Measurements from ENCODE around the gene EIF4B.
"Not testable (repeated sequence)": the region's sequence is repeated elsewhere in the genome, so short reads cannot be mapped to it uniquely, and the experiment has no call there.

The EIF4B gene

DNA sequence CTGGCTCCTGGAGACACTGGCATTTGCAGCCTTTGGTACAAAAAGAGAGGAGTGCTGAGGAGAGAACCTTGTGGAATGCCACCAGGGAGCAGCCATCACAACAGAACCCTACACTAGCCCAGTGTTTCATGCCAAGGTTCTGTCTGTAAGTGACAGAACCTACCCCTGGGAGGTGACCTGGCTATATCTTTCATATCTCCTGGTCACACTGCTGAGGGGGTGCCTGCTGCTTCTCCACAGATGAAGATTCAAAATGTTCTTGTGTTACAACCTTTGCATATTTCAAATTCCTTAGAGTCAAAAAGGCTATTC is 12.7 kb upstream of the EIF4B start:
- no peak for DNase-seq (ENCODE audit: low read depth, low spot score)

DNA sequence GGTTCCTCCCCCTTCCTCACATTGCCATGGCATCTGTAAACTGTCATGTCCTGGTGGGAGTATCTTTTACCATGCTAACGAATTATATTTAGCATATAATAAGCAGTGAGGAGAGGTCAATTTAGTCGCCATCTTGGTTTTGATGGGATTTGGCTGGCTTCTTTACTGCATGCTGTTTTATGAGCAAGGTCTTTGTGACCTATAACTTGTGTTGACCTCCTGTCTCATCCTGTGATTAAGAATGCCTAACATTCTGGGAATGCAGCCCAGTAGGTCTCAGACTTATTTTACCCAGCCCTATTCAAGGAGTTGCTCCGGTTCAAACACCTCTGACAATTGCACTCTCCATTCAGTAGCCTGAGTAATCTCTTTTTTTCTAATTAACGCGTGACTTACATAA is 2.1 kb upstream of the EIF4B start:
- peak; percentile 69 for DNase-seq (ENCODE audit: low read depth, low spot score)

DNA sequence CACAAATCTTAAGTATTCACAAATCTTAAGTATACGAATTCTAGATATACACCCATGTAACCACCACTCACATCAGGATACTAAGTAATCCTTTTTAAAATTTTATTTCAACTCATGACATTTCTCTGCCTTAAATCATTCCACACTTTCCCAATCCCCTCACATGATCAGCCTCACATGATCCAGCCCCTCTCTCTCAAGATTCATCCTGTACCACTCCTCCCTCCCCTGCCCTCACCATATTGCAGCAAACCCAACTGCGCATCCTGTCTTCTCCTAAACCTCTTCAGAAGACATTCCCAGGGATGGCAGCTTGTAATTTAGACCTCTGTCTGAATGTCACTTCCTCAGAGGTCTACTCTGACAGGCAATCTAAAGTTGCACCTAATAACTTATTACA is 1.7 kb upstream of the EIF4B start:
- peak; percentile 58 for DNase-seq (ENCODE audit: low read depth, low spot score)

DNA sequence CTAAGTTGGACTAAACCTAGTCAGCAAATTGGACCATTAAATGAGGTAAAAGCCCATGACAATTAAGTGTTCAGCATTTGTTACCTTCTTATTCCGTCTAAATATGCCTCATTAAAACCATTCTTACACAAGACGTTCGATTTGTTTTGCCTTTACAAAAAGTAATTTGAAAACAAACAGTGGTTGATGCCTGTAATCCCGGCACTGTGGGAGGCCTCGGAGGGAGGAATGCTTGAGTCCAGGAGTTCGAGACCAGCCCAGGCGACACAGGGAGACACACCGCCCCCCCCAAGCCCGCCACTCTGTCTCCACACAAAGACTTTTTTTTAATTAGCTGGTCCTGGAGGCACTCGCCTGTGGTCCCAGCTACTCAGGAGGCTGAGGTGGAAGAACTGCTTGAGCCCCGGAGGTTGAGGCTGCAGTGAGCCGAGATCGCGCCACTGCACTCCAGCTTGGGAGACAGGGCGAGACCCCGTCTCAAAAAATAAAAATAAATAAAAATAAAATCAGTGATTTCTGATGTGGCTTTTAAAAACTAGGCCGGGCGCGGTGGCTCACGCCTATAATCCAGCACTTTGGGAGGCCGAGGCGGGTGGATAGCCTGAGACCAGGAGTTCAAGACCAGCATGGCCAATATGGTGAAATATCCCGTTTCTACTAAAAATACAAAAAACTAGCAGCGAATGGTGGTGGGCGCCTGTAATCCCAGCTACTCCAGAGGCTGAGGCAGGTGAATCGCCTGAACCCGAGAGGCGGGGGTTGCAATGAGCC is 856 bp upstream of the EIF4B start:
- DNase-seq (ENCODE audit: low read depth, low spot score), result peak; percentile 61

DNA sequence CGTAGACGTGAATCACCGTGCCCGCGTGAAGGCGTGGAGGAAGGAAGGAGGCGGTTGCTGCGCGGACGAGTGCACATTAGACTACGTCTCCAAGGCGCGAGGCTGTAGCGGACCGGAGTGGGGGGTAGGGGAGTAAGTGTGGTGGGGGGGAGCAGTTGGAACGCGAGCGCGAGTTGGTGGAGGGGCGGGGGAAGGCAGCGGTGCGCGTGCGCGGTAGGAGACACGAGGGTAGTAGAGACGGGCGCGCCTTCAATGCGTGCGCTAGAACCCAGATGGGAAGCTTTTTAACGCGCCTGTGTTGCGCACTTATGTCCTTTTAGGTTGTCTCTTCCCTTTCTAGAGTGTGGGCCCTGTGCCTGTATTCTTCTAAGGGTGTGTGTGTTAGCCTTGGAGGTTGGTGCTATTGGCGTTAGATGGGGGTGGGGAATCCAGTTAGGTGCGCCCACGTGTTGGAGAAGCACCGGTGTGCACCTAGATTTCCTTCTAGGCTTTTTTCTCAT is 604 bp downstream of the EIF4B start:
- DNase-seq (ENCODE audit: low read depth, low spot score), result peak; percentile 87

DNA sequence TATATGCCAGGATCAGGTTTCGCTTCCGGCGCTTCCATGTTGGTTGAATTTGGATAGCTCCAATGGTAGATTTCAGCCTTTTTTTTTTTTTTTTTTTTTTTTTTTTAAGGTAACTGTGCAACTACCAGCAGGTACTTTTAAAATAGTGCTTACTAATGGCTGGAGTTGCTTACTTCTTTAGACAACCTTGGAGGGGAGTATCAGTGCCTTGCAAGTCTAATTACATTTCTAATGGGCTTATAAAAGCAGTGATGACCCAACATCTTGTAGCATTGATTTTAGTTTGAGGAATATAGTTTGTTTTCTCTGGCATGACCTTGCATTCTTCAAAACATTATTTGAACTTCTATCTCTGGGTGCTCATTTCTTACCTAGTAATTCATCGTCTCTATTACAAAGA is 1.1 kb downstream of the EIF4B start:
- no peak for DNase-seq (ENCODE audit: low read depth, low spot score)

DNA sequence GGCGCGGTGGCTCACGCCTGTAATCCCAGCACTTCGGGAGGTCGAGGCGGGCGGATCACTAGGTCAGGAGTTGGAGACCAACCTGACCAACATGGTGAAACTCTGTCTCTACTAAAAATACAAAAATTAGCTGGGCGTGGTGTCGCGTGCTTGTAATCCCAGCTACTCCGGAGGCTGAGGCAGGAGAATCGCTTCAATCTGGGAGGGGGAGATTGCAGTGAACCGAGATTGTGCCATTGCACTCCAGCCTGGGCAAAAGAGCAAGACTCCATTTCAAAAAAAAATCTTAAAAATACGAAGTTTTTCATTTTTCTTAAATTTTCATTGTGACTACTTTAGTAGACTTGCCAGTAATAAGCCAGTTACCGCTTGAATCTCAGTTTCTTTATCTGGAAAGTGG is 2.5 kb downstream of the EIF4B start:
- not testable (repeated sequence) for DNase-seq (ENCODE audit: low read depth, low spot score)

DNA sequence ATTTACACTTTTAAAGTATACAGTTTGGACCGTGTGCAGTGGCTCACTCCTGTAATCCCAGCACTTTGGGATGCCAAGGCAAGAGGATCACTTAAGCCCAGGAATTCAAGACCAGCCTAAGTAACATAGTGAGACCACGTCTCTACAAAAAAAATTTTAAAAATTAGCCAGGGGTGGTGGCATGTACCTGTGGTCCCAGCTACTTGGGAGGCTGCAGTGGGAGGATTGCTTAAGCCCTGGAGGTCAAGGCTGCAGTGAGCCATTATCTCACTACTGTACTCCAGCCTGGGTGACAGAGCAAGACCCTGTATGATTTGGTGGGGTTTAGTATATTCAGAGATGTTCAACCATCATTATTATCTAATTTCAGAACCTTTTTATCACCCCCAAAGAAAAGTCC is 4.7 kb downstream of the EIF4B start:
- no peak for DNase-seq (ENCODE audit: low read depth, low spot score)

DNA sequence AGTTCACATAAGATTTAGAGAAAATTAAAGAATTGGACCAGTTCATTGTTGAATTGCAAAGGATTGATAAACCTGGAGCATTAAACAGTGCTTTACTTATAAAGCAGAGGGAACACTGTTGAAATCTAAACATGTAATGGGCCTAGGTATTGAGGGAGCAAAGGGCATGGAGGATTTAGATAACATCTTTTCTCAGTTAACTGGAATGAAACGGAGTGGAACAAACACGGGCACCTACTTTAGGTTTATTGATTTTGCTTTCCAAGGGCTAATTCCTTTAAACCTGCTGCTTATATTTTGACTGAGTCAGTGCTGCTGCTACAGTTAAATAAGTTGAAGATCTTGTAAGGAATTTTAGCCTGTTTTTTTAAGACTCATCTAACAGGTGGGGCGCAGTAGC is 5.6 kb downstream of the EIF4B start:
- no peak for DNase-seq (ENCODE audit: low read depth, low spot score)

DNA sequence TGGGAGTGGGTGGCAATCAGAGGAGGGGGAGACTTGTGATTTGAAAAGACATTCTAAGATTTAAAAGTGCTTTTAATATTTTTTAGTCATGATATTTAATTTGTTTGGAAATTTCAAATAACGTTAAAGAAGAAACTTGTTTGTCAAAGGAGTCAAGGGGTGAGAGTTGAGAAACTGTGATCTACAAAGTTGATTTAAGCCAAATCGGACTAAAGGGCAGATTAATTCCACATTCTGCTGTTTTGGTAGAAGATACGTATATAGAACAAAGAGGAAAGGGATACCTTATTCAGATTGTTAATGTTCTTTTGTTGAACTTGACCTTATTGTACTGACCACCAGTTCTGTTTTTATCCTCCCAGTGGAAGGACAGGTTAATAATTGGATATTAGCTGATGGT is 6.7 kb downstream of the EIF4B start:
- no peak for DNase-seq (ENCODE audit: low read depth, low spot score)

DNA sequence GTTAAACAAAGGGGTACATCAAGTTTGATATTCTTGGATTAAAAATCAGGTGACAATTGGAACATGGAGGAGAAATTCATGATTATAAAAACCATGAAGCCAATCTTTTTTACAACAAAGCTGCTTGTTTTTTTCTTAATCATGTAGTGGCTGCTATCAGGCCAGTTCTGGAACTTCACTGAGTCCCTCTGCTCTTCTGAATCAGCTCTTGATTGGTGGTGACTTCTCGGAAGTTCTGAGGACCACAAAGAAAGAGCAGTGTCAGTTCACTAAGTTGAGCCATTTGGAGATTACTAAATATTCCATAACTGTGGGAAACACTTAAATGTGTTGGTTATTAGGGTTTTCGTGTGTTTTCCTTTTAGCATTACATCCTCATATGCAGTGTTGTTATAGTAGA is 8.5 kb downstream of the EIF4B start:
- no peak for DNase-seq (ENCODE audit: low read depth, low spot score)

DNA sequence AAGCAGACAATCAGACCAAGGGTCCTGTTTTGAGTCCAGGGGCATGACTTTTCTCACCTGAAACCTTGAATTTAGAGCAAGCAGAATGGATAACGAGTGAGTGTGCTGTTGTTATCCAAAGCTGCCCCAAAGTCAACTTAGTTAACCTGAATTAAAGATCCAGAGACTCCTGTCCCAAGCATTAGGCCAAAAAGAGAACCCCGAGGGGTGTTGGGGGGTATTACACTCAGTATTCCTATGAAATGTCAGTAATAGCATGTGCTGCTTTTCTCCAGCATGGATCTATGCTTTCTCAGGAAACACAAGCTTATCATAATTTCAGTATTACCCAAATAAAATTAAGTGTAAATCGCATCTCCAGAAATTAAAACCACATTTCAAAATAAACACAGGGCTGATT is 19.0 kb downstream of the EIF4B start:
- no peak for DNase-seq (ENCODE audit: low read depth, low spot score)

DNA sequence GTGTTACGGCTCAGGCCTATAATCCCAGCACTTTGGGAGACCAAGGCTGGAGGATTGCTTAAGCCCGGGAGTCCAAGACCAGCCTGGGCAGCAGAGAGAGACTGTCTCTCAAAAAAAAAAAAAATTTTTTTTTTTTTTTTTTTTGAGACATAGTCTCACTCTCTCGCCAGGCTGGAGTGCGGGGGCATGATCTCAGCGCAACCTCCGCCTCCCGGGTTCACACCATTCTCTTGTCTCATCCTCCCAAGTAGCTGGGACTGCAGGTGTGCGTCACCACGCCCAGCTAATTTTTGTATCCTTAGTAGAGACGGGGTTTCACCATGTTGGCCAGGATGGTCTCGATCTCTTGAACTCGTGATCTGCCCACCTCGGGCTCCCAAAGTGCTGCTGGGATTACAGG is 20.8 kb downstream of the EIF4B start:
- DNase-seq (ENCODE audit: low read depth, low spot score), result not testable (repeated sequence)

DNA sequence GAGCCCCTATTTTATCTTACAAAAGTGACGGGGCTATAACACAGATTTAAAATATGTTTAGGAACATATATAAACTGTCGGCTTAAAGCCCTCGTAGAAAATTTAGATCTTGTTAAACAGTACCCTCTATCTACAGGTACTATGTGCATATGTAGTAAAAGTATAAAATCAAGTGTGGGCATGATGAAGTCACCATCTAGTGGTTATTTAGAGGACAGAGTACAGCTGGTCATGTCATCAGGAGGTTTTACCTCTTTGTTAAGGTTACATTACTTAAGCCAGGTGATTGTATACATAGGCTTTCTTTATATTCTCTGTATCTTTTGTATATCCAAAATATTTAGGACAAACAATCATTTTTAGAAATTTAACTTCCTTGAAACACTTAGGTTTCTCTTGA is 25.4 kb downstream of the EIF4B start:
- DNase-seq (ENCODE audit: low read depth, low spot score), result no peak

DNA sequence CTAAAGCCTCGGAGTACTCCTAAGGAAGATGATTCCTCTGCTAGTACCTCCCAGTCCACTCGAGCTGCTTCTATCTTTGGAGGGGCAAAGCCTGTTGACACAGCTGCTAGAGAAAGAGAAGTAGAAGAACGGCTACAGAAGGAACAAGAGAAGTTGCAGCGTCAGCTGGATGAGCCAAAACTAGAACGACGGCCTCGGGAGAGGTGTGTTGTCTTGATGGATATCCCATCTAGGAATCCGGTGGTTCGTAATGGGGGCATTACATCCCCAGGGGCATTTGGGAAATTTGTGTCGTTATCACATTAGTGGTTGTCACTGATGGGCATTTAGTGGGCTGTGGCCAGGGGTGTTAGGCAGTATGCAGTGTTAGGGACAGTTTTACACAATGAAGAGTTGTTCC is 27.6 kb downstream of the EIF4B start:
- DNase-seq (ENCODE audit: low read depth, low spot score), result not testable (repeated sequence)

DNA sequence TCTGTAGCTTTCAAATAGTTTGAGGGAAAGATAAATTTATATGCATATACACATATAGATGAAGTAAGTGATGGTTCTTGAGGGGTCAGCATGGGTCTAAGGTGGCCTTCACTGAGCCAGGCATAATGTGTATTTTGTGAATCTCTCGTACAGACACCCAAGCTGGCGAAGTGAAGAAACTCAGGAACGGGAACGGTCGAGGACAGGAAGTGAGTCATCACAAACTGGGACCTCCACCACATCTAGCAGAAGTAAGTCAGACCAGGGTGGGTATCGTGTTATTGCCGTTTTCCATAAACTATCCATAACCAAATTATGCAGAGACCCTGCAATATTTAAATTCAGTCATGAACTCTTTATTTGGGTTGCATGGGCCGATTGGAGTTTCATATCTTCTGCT is 28.2 kb downstream of the EIF4B start:
- DNase-seq (ENCODE audit: low read depth, low spot score), result no peak

DNA sequence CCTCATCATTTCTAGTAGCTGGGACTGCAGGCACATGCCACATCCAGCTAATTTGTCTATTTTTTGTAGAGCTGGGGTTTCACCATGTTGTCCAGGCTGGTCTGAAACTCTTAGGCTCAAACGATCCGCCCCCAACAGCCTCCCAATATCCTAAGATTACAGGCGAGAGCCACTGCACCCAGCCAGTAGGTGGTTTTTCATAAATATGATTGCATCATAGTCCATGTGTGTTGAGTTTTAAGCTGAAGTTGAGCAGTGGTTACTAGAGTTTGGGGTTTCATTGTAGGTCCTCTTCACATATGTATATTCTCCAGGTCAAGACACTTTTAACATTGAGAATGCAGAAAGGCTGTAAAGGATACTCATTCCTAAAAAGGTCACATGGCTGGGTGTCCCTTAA is 30.5 kb downstream of the EIF4B start:
- DNase-seq (ENCODE audit: low read depth, low spot score), result no peak

DNA sequence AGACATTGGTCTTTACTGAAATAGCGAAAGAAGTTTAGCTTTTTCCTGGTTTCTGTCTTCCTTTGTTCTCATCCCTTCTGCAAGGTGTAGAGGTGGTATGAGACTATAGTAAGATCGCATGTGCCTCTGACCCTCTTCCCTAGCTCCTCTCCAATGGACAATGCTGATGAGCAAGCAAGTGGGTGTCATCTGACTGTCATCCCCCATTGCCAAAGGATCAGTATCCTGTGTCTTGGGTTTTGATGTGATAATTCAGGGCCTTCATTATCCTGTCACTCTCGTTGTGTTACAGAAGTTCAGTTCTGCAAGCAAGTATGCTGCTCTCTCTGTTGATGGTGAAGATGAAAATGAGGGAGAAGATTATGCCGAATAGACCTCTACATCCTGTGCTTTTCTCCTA is 33.6 kb downstream of the EIF4B start:
- DNase-seq (ENCODE audit: low read depth, low spot score), result no peak

DNA sequence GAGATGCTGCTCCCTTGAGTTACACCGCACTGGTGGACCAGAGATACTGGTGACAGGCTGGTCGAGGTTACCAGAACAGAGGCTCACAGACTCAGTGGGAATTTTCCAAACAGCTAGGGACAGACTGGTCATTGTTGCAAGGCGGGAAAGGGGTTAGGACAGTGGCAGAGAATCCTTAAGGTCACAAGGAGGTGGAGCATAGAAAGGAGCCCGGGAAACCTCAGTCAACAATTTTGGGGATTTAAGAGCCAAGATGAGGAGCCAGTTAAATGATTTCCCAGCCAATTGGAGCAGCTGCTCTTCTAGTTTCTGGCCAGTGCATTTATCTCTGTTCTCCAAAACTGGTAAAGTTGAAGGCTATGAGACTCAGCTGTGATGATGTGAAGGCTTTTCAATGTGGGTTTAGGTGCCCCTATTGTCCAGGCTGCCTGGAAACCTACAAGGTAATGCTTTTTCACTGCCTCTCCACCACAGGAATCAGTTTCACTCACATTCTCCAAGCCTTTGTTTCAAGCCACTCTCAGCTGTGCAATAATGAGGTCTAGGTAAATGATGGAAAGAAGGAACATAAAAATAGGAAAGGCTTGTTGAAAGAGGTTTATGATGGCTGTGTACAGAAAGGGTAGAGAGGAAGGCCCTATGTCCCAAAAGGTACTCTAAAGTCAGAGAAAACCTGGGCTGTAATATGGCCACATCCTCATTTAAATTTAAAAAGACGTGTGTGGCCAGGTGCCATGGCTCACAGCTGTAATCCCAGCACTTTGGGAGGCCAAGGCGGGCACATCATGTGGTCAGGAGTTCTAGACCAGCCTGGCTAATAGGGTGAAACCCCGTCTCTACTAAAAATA is 36.6 kb downstream of the EIF4B start:
- DNase-seq (ENCODE audit: low read depth, low spot score), result no peak

DNA sequence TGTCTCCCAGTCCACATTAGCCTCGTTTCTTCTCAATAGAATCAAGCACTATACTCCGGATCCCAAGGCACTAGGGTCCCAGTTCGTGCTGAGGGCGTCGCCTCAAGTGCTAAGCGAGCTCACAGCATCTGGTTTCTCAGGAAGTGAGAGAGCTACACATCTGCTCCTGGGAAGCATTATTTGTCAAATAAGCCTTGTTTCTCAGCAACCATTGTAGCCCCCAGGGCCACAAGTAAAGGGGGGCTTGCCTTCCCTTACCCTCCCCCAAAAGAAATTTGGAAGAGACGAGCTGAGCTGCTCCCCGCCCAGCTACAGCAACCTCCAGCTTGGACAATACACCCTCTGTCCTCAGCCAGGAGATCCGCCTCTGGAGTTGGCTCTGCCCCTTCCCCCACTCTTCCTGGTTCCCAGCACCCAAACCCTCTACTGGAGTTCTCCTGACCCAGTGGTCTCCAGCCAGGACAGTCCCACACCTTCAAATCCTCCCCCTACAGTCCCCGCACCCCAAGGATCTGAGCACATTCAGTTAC is 37.9 kb downstream of the EIF4B start:
- no peak for DNase-seq (ENCODE audit: low read depth, low spot score)

DNA sequence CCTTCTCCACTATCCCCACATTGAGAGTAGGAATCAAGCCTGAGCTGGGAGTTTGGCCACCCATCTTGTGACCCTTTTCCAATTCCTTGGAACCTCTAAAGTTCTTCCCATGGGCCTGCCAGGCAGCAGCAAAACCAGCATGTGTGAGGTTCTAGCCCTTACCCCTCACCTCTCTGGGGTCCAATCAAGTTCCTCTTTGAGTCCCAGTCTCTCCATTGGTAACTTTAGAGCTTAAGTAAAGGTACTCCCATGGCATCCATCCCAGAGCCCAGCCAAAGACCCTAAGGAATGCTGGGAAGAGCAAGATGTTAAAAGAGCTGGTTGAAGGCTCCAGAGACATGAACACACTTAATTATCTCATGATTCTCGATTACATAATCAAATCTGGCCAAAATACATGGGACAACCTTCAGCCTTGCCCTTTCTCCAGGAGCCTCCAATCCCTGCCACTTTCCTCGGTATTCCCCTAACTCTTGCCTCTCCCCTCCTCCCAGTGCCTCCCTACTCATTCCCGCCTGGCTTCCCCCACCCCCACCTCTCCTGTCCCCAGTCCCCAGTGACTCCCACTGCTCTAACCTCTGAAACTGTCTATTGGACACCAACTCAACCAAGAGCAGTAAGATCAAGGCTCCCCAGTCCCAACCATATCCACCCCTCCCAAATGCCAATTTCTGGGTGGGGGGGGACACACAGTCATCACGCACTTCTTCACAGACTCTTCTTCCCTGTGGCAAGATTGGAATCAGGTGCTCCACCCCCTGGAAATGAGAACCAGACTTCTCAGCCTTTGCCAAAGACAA is 38.8 kb downstream of the EIF4B start:
- no peak for DNase-seq (ENCODE audit: low read depth, low spot score)

DNA sequence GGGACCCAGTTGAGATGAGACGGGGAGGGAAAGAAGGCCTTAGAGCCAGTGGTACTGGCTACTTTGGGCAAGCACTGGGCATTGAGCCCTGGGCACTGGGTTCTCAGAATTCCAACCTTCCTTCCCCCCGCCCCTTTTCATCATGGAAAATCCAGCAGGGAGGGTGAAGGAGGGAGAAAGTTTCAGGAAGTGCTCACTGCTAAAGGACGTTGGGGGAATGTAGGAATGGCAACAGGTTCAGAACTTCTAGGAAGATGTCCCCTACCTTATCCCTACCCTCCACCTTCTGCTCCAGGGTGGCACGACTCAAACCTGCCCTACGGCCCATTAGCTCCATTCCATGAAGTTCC is 39.4 kb downstream of the EIF4B start:
- no peak for DNase-seq (ENCODE audit: low read depth, low spot score)
